HUES48 (cell line): Measurements from ENCODE around the gene AEBP1.

Source experiments
- H3K27ac ChIP-seq: one replicate; pipeline ENCODE4 v1.7.0; 2013; ENCODE audit warnings: low read depth, low read length, inconsistent platforms
- H3K27me3 ChIP-seq: 2 replicates; pipeline ENCODE4 v1.6.1; 2013; ENCODE audit warnings: mild to moderate bottlenecking, low read length; ENCODE audit not compliant: control insufficient read depth, insufficient read depth
- H3K36me3 ChIP-seq: 2 replicates; pipeline ENCODE4 v1.6.1; 2013; ENCODE audit warnings: low read length; ENCODE audit not compliant: control insufficient read depth, insufficient read depth
- H3K4me1 ChIP-seq: 2 replicates; pipeline ENCODE4 v1.6.1; 2013; ENCODE audit warnings: mild to moderate bottlenecking, low read length; ENCODE audit not compliant: control insufficient read depth, insufficient read depth
- H3K4me3 ChIP-seq: 2 replicates; pipeline ENCODE4 v1.5.1; 2013; ENCODE audit warnings: mild to moderate bottlenecking, low read depth, low read length
- H3K9ac ChIP-seq: 2 replicates; pipeline ENCODE4 v1.6.1; 2013; ENCODE audit warnings: mild to moderate bottlenecking, low read depth, low read length, moderate library complexity
- H3K9me3 ChIP-seq: 2 replicates; pipeline ENCODE4 v1.6.1; 2013; ENCODE audit warnings: low read length; ENCODE audit not compliant: control insufficient read depth, insufficient read depth

The AEBP1 gene

GRCh38 chr7:44155191-44156185 lies 51.3 kb downstream of the AEBP1 start:
- Histone ChIP-seq H3K36me3 (no peaks in the 10 kb centered on the region), H3K4me3 (no peak overlapping the region), H3K27me3 (no peaks in the 10 kb centered on the region), H3K27ac (no peak overlapping the region), H3K4me1 (peaks cover 4% of the 10 kb centered on the region; the same call in 1 of the 2 replicates), H3K9me3 (no peaks in the 10 kb centered on the region), H3K9ac (no peak overlapping the region)

GRCh38 chr7:44156453-44157010 lies 52.4 kb downstream of the AEBP1 start:
- Histone ChIP-seq H3K4me3 (no peak overlapping the region), H3K9ac (no peak overlapping the region), H3K27me3 (no peaks in the 10 kb centered on the region), H3K4me1 (peaks cover 4% of the 10 kb centered on the region; the same call in 1 of the 2 replicates), H3K27ac (no peak overlapping the region), H3K36me3 (no peaks in the 10 kb centered on the region), H3K9me3 (no peaks in the 10 kb centered on the region)

- no peaks in the 10 kb centered on the region for H3K27me3 ChIP-seq
- no peaks in the 10 kb centered on the region for H3K36me3 ChIP-seq
- no peak overlapping the region for H3K9ac ChIP-seq
- no peaks in the 10 kb centered on the region for H3K9me3 ChIP-seq
- peaks cover 4% of the 10 kb centered on the region; the same call in 1 of the 2 replicates for H3K4me1 ChIP-seq
- H3K4me3 ChIP-seq = no peak overlapping the region
- no peak overlapping the region for H3K27ac ChIP-seq
Measured at GRCh38 chr7:44157116-44158080, 53.3 kb downstream of the AEBP1 start.

- no peak overlapping the region for H3K27ac ChIP-seq
- H3K27me3 ChIP-seq = no peaks in the 10 kb centered on the region
- no peaks in the 10 kb centered on the region for H3K36me3 ChIP-seq
- H3K4me3 ChIP-seq = no peak overlapping the region
- peaks cover 4% of the 10 kb centered on the region; the same call in 1 of the 2 replicates for H3K4me1 ChIP-seq
- no peak overlapping the region for H3K9ac ChIP-seq
- H3K9me3 ChIP-seq = no peaks in the 10 kb centered on the region
Measured at GRCh38 chr7:44158096-44158872, 54.1 kb downstream of the AEBP1 start.

GRCh38 chr7:44158873-44159631 lies 54.9 kb downstream of the AEBP1 start:
- Histone ChIP-seq H3K36me3 (no peaks in the 10 kb centered on the region), H3K27ac (no peak overlapping the region), H3K27me3 (no peaks in the 10 kb centered on the region), H3K9me3 (no peaks in the 10 kb centered on the region), H3K4me3 (no peak overlapping the region), H3K9ac (no peak overlapping the region), H3K4me1 (peaks cover 9% of the 10 kb centered on the region)

- no peak overlapping the region for H3K27ac ChIP-seq
- peaks cover 9% of the 10 kb centered on the region for H3K4me1 ChIP-seq
- H3K4me3 ChIP-seq = no peak overlapping the region
- H3K27me3 ChIP-seq = no peaks in the 10 kb centered on the region
- H3K36me3 ChIP-seq = no peaks in the 10 kb centered on the region
- no peaks in the 10 kb centered on the region for H3K9me3 ChIP-seq
- H3K9ac ChIP-seq = no peak overlapping the region
Measured at GRCh38 chr7:44159824-44160630, 55.9 kb downstream of the AEBP1 start.

- Histone ChIP-seq H3K27me3 (no peaks in the 10 kb centered on the region), H3K4me3 (no peak overlapping the region), H3K36me3 (no peaks in the 10 kb centered on the region), H3K27ac (no peak overlapping the region), H3K4me1 (peaks cover 9% of the 10 kb centered on the region), H3K9me3 (no peaks in the 10 kb centered on the region), H3K9ac (no peak overlapping the region)
Measured at GRCh38 chr7:44161371-44161770, 57.2 kb downstream of the AEBP1 start.

- Histone ChIP-seq H3K27me3 (no peaks in the 10 kb centered on the region), H3K4me1 (peaks cover 9% of the 10 kb centered on the region), H3K9ac (no peak overlapping the region), H3K27ac (no peak overlapping the region), H3K9me3 (no peaks in the 10 kb centered on the region), H3K36me3 (no peaks in the 10 kb centered on the region), H3K4me3 (no peak overlapping the region)
Measured at GRCh38 chr7:44162179-44162578, 58.0 kb downstream of the AEBP1 start.

- peaks cover 5% of the 10 kb centered on the region for H3K4me1 ChIP-seq
- no peak overlapping the region for H3K4me3 ChIP-seq
- H3K9me3 ChIP-seq = no peaks in the 10 kb centered on the region
- no peak overlapping the region for H3K27ac ChIP-seq
- H3K27me3 ChIP-seq = no peaks in the 10 kb centered on the region
- no peaks in the 10 kb centered on the region for H3K36me3 ChIP-seq
- no peak overlapping the region for H3K9ac ChIP-seq
Measured at GRCh38 chr7:44162785-44163395, 58.7 kb downstream of the AEBP1 start.
